Esophagus squamous epithelium (tissue), 4 donors: ENCODE results near the gene CD8A. TPM values are rescaled to one million over a fixed set of nuclear protein-coding genes. Genes with fewer than 3 reads are reported as not detected.

Experiments used
- total RNA-seq, 4 donors: library from RNA; depleted of rRNA; stranded (reverse); fragments of >200 nt; gene quantifications; one replicate each; pipeline ENCODE4 v1.1.0, GENCODE V29; 2016

The CD8A gene
- total RNA-seq, 4 donors from 2014 or later = 1.6 to 6.5 (median 3.3) TPM; not detected in 1

Other genes with a start within 250 kb of the CD8A start
- 100 to 1,000 TPM in 1 of 4 donors, 10 to 100 TPM in 3; 55.5 to 103 (median 65.5) TPM for gene CHMP3, start 227.5 kb downstream of the CD8A start, total RNA-seq
- gene RNF103, start 167.0 kb downstream of the CD8A start, total RNA-seq = 10 to 100 TPM; 15.6 to 28.8 (median 18.8) TPM
- 10 to 100 TPM; 36.0 to 65.4 (median 48.7) TPM for gene RMND5A, start 70.6 kb downstream of the CD8A start, total RNA-seq
- gene CD8B, start 71.0 kb upstream of the CD8A start, total RNA-seq = 1 to 10 TPM in 2 of 4 donors, under 1 TPM in 1, not detected in 1; 0.97 to 5.5 (median 3.9) TPM
- under 1 TPM; 0.15 to 0.95 (median 0.19) TPM for gene RGPD1, start 151.2 kb upstream of the CD8A start, total RNA-seq
- gene PLGLB1, start 230.9 kb upstream of the CD8A start, total RNA-seq = 1 to 10 TPM in 1 of 4 donors, under 1 TPM in 2, not detected in 1; 0.57 to 4.9 (median 0.83) TPM